ENCODE results near the gene CRABP1. TPM values are rescaled to one million over a fixed set of nuclear protein-coding genes. Genes with fewer than 3 reads are reported as not detected.

CRABP1 gene
- total and polyA plus RNA-seq, 10 of the 15 experiments (the other 5 are each of a cell fraction or from before 2014, with no cell fraction given): 0.21 to 0.41 TPM; not detected in 8

DNA sequence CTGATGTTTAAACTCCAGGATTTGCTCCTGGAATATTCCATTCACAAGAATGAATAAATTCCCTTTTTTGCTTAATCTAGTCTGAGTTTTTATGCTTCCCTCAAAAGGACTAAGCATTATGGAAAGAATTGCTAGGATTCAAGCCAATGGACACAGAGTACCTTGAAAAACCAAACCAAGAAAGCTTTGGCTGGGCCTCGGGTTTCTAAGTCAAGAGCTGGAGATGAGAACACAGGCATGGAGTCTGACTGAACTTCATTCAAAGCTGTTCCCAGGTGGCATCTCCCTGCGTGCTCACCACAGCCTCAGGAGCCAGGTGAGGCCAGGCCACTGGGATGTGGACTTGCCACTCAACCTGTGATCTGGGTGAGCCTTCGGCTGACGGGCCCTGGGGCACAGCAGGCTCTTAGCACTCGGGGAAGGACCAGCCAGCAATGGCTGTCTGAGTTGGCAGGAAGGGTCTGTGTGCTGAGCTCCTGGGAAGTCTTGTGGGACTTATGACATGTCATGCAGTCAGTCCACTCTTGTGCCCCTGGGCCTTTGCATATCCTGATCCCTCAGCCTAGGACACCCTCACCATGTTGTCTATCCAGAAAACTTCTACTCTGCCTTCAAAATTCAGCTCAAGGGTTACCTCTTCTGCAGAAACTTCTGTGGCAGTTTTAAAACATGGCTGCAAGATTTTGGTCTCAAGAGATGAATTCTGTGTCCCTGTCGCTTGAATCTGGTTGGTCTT lies 21.8 kb downstream of the CRABP1 start:
- Histone ChIP-seq H3K4me1 (ENCODE audit: control insufficient read depth, insufficient read depth, low read length) (no peaks in the 10 kb centered on the region), H3K27me3 (replicated peaks in 1 of 2; ENCODE audit: control insufficient read depth in 2 of 2, insufficient read depth in 2 of 2, low read length in 1 of 2) (no peaks in the 10 kb centered on the region; a peak in 2 of 4 replicates), H3K9me3 (replicated peaks; ENCODE audit: control insufficient read depth, insufficient read depth, low read length) (no peaks in the 10 kb centered on the region), H3K27ac (ENCODE audit: control insufficient read depth, insufficient read depth) (no peak overlapping the region), H3K79me2 (ENCODE audit: control insufficient read depth, insufficient read depth, low read length) (no peaks in the 10 kb centered on the region), H2AFZ (ENCODE audit: control insufficient read depth, low read depth, low read length) (no peak overlapping the region), H3K4me3 (no peak overlapping the region), H3K36me3 (ENCODE audit: control insufficient read depth in 2 of 2, insufficient read depth in 2 of 2, low read length in 1 of 2) (no peaks in the 10 kb centered on the region), H4K20me1 (ENCODE audit: control insufficient read depth, insufficient read depth) (no peaks in the 10 kb centered on the region), H3K9ac (ENCODE audit: control insufficient read depth, insufficient read depth, low read length) (no peak overlapping the region), H3K4me2 (ENCODE audit: control insufficient read depth, insufficient read depth) (no peak overlapping the region)
- ATAC-seq (no peak), DNase-seq (ENCODE audit: low read depth, low spot score) (no peak), FAIRE-seq (no peak)
- RAD21 ChIA-PET (ENCODE audit: unreplicated experiment): interaction anchor here (1.3 kb wide), 1 partner anchor 61 kb away, joined by 4 read pairs; no protein-coding TSS in a partner anchor
- SMC1A ChIA-PET (ENCODE audit: uncharacterized antibody, unreplicated experiment): no interaction called here
- POLR2A ChIA-PET: interaction anchor here (0.5 kb wide), 1 partner anchor 20 kb away, joined by 3 read pairs; no protein-coding TSS in a partner anchor
- intact Hi-C loops (cut with micrococcal nuclease; ENCODE audit: unreplicated experiment) (no loop called here), in situ Hi-C loops (cut with MboI) (no loop called here)
- 24% methylated on average over 6 of the region's 6 CpGs for WGBS (ENCODE audit: insufficient coverage, insufficient replicate concordance, low lambda C conversion rate, missing lambda C conversion rate)
- BruUV-seq (replicated peaks): no TSS peak
- CTCF ChIA-PET: no interaction called here
- TF ChIP-seq ZBTB33 (IDR thresholded peaks at IDR 0.05): no peak
- TF ChIP-seq RAD51 (IDR thresholded peaks at IDR 0.05): no peak
- no peak for TF ChIP-seq MYC (IDR thresholded peaks at IDR 0.05; ENCODE audit: insufficient read depth, insufficient read length, insufficient replicate concordance, low read length, severe bottlenecking)
- no peak for TF ChIP-seq TCF12 (IDR thresholded peaks at IDR 0.05; ENCODE audit: low read depth, low read length)
- TF ChIP-seq, protein P1, sequence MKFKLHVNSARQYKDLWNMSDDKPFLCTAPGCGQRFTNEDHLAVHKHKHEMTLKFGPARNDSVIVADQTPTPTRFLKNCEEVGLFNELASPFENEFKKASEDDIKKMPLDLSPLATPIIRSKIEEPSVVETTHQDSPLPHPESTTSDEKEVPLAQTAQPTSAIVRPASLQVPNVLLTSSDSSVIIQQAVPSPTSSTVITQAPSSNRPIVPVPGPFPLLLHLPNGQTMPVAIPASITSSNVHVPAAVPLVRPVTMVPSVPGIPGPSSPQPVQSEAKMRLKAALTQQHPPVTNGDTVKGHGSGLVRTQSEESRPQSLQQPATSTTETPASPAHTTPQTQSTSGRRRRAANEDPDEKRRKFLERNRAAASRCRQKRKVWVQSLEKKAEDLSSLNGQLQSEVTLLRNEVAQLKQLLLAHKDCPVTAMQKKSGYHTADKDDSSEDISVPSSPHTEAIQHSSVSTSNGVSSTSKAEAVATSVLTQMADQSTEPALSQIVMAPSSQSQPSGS (IDR thresholded peaks at IDR 0.05; ENCODE audit: low read length): no peak
- no peak for TF ChIP-seq CHD4 (IDR thresholded peaks at IDR 0.05)
- TF ChIP-seq ZNF384 (IDR thresholded peaks at IDR 0.05; ENCODE audit: borderline replicate concordance, low read depth, low read length): no peak
- no peak for TF ChIP-seq MAX (IDR thresholded peaks at IDR 0.05; ENCODE audit: low read depth, low read length)
- TF ChIP-seq ETV6 (conservative IDR thresholded peaks at IDR 0.05 in 1 of 2, IDR thresholded peaks at IDR 0.05 in 1 of 2; ENCODE audit: borderline replicate concordance in 1 of 2, low read depth in 1 of 2): no peak
- TF ChIP-seq RFX5 (IDR thresholded peaks at IDR 0.05; ENCODE audit: low read depth, low read length): no peak
- TF ChIP-seq SMAD1 (IDR thresholded peaks at IDR 0.05; ENCODE audit: low read depth, partially characterized antibody): no peak
- TF ChIP-seq, protein P2, sequence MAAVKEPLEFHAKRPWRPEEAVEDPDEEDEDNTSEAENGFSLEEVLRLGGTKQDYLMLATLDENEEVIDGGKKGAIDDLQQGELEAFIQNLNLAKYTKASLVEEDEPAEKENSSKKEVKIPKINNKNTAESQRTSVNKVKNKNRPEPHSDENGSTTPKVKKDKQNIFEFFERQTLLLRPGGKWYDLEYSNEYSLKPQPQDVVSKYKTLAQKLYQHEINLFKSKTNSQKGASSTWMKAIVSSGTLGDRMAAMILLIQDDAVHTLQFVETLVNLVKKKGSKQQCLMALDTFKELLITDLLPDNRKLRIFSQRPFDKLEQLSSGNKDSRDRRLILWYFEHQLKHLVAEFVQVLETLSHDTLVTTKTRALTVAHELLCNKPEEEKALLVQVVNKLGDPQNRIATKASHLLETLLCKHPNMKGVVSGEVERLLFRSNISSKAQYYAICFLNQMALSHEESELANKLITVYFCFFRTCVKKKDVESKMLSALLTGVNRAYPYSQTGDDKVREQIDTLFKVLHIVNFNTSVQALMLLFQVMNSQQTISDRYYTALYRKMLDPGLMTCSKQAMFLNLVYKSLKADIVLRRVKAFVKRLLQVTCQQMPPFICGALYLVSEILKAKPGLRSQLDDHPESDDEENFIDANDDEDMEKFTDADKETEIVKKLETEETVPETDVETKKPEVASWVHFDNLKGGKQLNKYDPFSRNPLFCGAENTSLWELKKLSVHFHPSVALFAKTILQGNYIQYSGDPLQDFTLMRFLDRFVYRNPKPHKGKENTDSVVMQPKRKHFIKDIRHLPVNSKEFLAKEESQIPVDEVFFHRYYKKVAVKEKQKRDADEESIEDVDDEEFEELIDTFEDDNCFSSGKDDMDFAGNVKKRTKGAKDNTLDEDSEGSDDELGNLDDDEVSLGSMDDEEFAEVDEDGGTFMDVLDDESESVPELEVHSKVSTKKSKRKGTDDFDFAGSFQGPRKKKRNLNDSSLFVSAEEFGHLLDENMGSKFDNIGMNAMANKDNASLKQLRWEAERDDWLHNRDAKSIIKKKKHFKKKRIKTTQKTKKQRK (IDR thresholded peaks at IDR 0.05; ENCODE audit: low read depth, low read length): no peak
- no peak for TF ChIP-seq ASH2L (IDR thresholded peaks at IDR 0.05; ENCODE audit: borderline replicate concordance, low read depth)
- no peak for TF ChIP-seq MXI1 (IDR thresholded peaks at IDR 0.05; ENCODE audit: low read depth, low read length)
- TF ChIP-seq HCFC1 (IDR thresholded peaks at IDR 0.05; ENCODE audit: low read length): no peak
- TF ChIP-seq ZZZ3 (IDR thresholded peaks at IDR 0.05; ENCODE audit: control insufficient read depth, insufficient read length, low read depth): no peak
- TF ChIP-seq RB1 (IDR thresholded peaks at IDR 0.05; ENCODE audit: borderline replicate concordance): no peak

All from GM12878 (cell line).